AG10803 (cell line): Measurements from ENCODE around the gene ATP5F1D.

ENCODE experiments used
- DNase-seq: peaks from one replicate; pipeline ENCODE4 v3.0.0; 2010; ENCODE audit warnings: low read depth
- H3K4me3 ChIP-seq: 2 replicates; pipeline ENCODE4 v1.5.1; 2011; ENCODE audit warnings: mild to moderate bottlenecking, low read length, control low read depth
- TF ChIP-seq, protein P1 (sequence below): conservative IDR thresholded peaks from 2 replicates; pipeline ENCODE4 v1.5.1; 2011; ENCODE audit warnings: mild to moderate bottlenecking, low read length, control low read depth, inconsistent platforms

ATP5F1D gene

DNA sequence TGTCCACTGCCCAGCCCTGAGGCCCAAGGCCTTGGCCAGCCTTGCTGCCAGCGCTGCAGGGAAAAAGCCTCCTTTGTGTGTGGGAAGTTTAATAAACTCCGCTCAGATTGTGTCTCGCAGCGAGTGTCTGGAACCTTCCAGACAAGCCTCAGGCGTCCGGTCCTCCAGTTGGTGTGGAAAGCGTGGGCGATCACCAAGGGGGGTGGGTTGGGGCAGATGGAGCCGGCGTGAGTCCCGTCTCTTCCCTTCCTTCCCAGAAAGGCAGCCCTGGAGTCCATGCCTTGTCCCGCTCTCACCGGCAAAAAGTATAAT is 31.4 kb upstream of the ATP5F1D start:
- TF ChIP-seq, protein P1, sequence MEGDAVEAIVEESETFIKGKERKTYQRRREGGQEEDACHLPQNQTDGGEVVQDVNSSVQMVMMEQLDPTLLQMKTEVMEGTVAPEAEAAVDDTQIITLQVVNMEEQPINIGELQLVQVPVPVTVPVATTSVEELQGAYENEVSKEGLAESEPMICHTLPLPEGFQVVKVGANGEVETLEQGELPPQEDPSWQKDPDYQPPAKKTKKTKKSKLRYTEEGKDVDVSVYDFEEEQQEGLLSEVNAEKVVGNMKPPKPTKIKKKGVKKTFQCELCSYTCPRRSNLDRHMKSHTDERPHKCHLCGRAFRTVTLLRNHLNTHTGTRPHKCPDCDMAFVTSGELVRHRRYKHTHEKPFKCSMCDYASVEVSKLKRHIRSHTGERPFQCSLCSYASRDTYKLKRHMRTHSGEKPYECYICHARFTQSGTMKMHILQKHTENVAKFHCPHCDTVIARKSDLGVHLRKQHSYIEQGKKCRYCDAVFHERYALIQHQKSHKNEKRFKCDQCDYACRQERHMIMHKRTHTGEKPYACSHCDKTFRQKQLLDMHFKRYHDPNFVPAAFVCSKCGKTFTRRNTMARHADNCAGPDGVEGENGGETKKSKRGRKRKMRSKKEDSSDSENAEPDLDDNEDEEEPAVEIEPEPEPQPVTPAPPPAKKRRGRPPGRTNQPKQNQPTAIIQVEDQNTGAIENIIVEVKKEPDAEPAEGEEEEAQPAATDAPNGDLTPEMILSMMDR, result no peak
- DNase-seq, result no peak
- no peak overlapping the region for H3K4me3 ChIP-seq

GRCh38 chr19:1211494-1212234 is 29.9 kb upstream of the ATP5F1D start:
- TF ChIP-seq, protein P1, result no peak
- H3K4me3 ChIP-seq, result no peak overlapping the region
- no peak for DNase-seq

- no peak overlapping the region for H3K4me3 ChIP-seq
- peak; percentile 61 for DNase-seq
- TF ChIP-seq, protein P1, result no peak
These were observed 27.9 kb upstream of the ATP5F1D start for GRCh38 chr19:1213391-1214286.

- no peak for DNase-seq
- no peak overlapping the region for H3K4me3 ChIP-seq
- TF ChIP-seq, protein P1, result no peak
These were observed 27.2 kb upstream of the ATP5F1D start for GRCh38 chr19:1214299-1214861.

- no peak overlapping the region for H3K4me3 ChIP-seq
- no peak for DNase-seq
- TF ChIP-seq, protein P1, result no peak
These were observed 26.5 kb upstream of the ATP5F1D start for GRCh38 chr19:1214862-1215731.

DNA sequence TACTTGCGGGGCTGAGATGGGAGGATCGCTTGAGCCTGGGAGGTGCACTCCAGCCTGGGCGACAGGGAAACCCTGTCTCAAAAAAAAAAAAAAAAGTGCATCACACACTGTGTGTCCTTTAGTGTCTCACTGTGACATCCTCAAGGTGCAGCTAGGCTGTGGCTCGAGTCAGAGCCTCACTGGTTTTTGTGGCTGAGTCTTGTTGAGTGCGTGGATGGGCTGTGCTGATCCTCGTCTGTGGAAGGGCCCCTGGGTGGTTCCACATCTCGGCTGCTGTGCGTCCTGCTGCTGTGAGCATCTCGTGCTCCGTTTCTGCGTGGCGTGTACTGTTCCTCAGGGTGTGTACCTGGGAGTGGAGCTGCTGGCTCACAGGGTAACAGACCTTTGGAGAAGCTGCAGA is 24.8 kb upstream of the ATP5F1D start:
- DNase-seq, result no peak
- no peak overlapping the region for H3K4me3 ChIP-seq
- TF ChIP-seq, protein P1, result no peak
